HG03139 (cell line): ENCODE measurements around the gene MAN1C1.
"Not testable (repeated sequence)": the region's sequence is repeated elsewhere in the genome, so short reads cannot be mapped to it uniquely, and the experiment has no call there.

ENCODE experiments used
- ATAC-seq: cut with Tn5 transposase; IDR thresholded peaks from one replicate; pipeline ENCODE4 v1.9.1; 2021; ENCODE audit not compliant: unreplicated experiment

Gene MAN1C1

DNA sequence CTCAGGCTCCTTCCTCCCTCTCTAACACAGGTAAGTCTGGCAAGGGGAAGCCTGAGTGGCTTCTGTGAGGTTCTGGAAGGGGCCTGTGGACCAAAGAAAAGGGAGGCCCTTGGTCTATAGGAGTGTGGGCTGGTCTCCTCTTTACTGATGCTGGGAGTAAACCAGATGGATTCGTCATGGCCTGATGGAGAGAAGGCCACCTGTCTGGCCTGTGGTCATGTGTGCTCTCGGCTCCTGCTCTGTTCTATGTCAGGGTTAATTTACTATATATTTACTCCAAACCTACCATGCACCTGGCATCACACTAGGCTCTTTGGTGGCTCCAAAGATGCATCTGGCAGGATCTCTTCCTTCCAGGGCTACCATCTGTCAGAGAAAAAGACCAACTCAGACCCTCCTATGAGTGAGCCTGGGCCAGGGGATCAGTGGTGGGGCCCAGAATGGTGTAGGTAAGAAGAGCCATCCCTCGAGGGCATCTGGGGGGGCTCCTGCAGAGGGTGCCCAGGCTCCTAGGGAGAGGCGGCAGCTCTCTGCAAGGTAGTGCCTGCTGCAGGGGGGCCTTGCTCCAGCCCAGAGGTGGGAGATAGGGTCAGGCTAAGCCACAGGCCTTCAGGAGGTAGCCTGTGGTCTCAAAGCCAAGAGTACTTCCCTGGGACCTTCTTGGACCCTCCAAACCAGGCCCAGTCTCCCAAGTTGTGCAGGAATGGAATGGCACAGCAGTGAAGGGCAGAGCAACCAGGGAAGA, 115.2 kb downstream of the MAN1C1 start:
- no peak for ATAC-seq

DNA sequence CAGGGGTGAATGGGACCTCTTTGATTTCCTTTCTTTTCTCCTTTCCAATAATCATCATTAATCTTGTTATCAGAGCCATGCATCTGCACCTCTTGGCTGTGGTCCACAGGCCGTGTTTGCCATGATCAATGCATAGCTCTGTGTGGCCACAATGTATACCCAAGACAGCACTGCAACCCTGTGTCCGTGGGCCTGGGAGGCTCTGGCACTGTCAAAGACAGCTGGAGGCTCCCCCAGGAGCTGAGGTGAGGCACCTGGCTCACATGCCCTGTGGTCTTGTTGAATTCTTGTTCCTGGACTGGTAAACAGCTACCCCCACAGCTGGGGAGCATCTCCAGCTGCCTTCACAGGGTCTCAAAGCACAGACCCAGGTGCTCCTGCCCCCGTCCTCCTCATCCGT, 116.2 kb downstream of the MAN1C1 start:
- no peak for ATAC-seq

GRCh38 chr1:25733271-25733670, 116.7 kb downstream of the MAN1C1 start:
- no peak for ATAC-seq

GRCh38 chr1:25734991-25735390, 118.4 kb downstream of the MAN1C1 start:
- ATAC-seq = not testable (repeated sequence)

DNA sequence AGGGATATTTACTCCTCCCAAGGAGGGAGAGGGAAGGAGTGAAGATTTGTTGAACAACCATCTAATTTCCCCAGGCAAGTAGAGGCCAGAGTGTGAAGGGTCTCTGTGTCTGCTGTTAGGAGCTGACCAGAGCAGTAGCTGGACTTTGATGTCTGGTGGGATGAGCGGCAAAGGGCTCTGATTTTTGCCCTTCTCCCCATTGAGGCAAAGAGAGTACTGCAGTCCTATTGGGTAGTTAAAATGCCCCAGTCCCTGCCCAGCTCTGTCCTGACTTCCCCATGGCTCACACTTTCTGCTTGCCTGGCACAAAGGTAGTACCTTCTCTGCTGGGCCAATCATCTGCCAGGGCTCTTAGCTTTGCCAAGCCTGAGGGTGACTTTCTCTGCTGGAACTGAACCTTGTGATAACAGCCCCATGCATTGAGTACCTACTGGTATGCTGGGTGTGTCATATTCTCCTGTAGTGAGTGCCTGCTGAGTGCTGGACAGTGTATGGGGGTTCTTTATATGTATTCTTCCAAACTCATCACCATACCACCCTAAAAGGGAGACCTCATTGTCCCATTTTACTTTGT, 119.5 kb downstream of the MAN1C1 start:
- ATAC-seq = no peak

DNA sequence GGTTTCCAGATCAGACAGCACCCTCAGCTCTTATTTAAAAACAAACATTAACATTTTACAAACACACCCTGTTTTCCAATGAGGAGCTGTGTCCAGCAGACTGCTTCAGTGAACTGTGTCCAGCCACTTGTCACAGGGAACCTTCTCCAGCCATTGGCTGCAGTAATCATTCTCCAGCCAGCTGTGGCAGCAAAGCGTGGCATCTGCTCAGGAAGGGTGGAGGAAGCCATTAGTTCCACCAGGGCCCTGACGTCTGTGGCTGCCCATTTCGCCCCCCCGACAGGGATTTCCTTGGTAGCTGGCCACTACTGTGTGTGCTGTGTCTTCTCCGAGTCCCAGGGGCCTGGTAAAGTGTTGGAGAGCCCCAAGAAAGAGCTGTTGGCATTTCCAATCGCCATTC, 120.5 kb downstream of the MAN1C1 start:
- ATAC-seq = no peak

DNA sequence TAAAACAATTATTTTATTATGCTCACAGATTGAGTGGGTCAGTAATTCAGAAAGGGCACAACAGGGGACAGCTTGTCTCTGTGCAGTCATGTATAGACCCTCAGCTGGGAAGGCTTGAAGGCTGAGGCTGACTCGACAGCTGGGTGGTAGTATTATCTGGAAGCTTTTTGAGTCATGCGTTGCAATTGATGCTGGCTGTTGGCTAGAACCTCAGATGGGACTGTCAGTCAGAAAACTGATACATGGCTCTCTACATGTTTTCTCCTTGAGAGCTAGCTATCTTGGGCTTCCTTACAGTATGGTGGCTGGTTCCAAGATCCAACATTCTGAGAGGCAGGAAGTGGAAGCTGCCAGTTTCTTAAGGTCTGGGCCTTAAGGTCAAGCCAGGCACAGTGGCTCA, 121.9 kb downstream of the MAN1C1 start:
- no peak for ATAC-seq

- ATAC-seq = no peak
Observed at GRCh38 chr1:25739341-25739740, 122.8 kb downstream of the MAN1C1 start.

GRCh38 chr1:25740071-25740470, 123.5 kb downstream of the MAN1C1 start:
- ATAC-seq = no peak

DNA sequence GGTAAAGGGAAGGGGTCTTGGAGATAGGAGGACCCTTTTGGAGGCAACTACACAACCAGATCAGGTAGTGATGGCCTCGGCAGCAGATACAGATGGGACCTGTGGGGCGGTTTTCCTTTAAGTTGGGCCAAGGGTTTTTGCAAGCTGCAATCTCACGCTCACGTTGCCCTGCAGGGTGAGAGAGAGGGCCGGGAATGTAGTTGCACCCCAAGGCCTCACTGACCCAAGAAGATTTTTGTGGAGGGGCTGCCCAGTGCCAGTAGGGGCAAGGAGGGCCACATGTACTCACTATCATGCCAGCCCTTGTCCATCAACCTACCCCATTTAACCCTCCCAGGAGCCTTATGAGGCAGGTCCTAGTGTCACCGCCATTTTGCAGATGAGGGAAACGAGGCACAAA, 125.7 kb downstream of the MAN1C1 start:
- ATAC-seq = no peak

DNA sequence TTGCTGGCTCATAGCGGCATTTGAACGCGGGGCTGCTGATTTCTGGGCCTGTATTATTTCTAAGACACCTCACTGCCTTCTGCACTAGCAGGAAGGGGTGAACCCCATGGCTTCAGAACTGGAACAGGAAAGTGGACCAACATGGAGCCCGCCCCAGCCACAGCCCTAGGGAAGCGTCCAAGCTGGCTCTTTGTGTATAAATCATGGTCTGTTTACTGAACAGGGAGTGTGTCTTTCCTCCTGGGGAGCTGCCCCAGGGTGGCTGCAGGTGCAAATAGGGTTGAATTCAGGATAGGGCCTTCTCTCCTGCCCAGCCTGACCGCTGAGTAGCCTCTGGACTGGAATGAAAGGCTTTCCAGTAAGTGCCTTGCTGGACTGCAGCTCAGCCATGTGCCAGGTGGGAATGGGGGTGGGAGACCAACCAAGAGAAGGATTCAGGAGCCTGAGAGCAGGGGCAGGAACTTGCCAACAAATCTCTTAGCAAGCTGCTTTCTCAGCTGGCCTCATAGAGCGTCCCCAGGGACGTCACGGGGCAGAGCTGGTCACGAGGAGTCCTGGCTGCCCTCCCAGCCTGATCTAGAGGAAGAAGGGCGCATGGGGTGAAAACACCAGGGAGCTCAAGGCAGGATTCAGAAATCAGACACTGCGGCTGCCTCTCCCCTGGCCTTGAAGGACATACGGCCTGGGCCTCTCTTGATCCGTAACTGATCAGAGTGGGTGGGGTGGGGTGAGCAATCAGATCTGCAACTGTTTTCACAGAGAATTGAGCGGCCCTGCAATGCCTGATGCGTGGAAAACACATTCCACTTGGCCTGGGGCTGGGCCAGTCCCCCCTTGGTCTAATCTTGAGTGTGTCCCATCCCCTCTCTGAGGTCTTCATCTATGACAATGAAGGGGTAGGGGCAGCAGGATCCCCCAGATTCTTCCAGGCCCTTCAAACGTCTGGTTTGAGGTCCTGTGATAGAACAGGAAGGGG, 126.9 kb downstream of the MAN1C1 start:
- no peak for ATAC-seq

DNA sequence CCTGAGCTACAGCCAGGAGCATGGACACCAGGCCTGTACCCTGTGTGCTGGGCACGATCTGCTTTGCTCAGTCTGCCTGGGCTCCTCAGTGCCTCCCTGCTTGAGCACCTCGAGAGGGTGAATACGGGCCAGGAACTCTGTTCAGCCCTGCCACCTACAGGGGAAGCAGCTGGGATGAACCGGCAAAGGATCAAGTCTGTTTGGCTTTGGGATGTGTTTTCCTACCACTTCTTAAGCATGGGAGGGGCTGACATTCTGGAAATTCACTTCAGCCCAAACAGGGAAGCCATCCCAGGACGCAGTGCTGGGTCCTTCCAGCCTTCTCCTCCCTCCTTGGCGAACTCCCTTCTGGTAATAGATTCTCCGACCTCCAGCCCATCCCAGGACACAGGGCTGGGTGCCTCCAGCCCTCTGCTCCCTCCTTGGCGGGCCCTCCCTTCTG, 127.6 kb downstream of the MAN1C1 start:
- no peak for ATAC-seq

DNA sequence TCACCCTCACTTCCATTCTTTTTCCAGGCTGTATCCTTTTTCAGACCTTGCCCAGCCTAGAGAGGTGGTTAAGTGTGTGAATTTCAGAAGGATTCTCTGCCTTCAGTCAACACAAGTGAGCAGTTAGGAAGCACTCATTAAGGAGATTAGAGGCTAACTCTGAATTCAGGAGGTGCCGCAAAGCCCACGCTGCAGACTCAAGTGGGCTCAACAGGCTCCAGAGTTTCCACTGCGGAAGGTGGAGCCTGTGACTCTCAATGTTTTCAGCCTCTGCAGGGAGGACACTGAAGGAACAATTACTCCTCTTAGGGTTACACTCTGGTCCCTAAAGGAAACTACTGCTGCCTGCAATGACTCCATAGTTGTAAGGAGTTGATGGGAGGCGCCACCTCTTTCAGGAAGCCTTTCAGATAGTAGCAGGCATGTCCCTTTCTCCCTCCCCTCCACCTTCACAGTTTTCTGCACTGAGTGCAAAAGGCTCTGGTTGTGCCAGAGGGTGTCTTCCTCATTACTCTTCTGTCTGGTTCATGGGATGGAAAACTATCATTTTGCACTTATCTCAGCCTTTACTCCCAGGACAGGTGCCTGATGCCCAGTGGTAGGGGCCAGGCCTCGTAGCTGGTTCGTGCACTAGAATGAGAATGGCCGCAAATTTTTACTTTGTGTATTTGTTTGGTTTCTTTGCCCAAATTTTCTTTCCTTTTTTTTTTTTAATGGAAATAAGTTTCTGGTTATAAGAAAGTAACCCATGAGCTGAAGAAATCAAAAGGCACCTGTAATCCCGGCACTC, 128.2 kb downstream of the MAN1C1 start:
- ATAC-seq = no peak

- ATAC-seq = no peak
Observed at GRCh38 chr1:25746299-25747045, 129.9 kb downstream of the MAN1C1 start.

- no peak for ATAC-seq
Observed at GRCh38 chr1:25747046-25747719, 130.6 kb downstream of the MAN1C1 start.

DNA sequence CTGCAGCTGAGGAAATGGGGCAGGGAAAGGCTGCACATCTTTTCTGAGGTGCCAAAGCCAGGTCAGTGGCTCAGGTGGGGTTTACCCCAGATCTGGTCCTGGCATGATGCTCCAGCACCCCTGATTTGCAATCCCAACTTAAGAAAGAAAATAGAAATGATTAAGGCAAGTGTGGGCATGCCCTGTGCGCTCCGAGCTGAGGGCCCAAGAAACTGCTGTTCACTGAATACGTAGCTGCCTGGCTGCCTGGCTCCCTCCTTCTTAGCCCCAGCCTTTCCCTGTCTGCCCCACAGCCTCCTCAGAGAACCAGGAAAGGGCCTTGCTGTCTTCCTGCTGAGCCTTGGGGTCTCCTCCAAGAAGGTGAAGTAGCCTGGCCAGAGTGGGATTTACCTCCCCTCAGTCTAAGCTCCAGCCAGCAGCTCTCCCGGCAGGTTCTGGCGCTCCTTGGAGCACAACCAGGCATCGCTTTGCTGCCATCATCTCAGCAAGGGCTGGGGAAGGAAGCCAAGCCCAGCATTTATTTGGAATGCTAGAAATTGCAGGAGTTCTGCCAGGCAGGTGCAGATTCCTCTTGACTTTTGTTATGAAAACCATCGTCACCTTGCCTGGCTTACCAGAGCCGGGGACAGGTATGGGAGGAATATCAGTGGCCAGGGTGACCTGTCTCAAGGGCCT, 132.1 kb downstream of the MAN1C1 start:
- no peak for ATAC-seq

DNA sequence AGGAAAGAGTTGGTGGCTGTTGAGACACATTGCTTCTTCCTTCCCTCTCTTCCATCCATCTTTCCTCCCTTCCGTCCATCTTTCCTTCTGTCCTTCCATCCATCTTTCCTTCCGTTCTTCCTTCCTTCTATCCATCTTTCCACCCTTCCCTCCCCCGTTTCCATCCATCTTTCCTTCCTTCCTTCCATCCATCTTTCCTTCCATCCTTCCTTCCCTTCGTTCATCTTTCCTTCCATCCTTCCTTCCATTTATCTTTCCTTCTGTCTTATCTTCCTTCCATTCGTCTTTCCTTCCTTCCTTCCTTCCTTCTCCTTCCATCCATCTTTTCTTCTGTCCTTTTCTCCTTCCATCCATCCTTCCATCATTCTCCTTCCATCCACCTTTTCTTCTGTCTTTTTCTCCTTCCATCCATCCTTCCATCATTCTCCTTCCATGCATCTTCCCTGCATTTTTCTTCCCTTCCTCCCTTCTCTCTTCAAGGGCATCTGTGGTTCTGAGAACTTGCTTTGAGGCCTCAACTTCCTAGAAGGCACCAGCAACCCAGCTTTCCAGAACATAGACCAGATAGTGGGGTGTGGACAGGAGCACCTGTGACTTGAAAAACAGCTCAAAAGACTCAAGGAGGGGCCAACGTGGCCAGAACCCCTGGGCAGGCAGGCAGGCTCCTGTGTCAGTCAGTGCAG, 134.5 kb downstream of the MAN1C1 start:
- no peak for ATAC-seq

- ATAC-seq = no peak
Observed at GRCh38 chr1:25754470-25755181, 138.0 kb downstream of the MAN1C1 start.
